ENCODE measurements around the gene SPO11.

DNA sequence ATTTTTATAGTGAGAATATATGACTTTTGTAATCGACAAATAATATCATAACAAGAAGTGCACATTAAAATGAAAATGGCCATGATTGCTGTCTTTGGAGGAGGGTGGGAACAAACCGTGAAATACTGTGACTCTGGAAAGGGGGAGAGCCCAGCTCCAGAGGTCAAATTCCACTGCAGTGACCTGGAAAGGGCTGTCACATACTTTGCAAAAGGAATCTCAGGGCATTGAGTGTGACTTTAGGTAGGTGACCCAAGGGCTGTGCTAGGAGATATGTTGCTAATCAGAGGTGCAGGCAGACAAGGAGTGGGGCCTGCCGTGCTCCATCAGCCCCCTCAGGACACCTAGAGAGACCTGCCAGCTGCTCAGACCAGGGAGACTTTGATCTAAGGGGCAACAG, 35.1 kb upstream of the SPO11 start:
- TF ChIP-seq CTCF (IDR thresholded peaks at IDR 0.05) (no peak), ZFX (IDR thresholded peaks at IDR 0.05; ENCODE audit: borderline replicate concordance) (no peak)

Measured in 22Rv1 (cell line).